K562 (cell line): ENCODE measurements around the gene NFATC2. TPM values are rescaled to one million over a fixed set of nuclear protein-coding genes. Genes with fewer than 3 reads are reported as not detected.
A peak's percentile ranks its signal among the peaks of the same experiment; 100 is the strongest.

ENCODE experiments used
- ATAC-seq: fragments of 200-7000 bp; cut with Tn5 transposase; 3 replicates; pipeline ENCODE4 v1.9.1; 2020; ENCODE audit warnings: moderate library complexity
- BruUV-seq: library from RNA; stranded (reverse); fragments of 400-500 nt; replicated peaks from 2 replicates; lab custom pipeline; 2021; lab: Mats Ljungman, UMichigan
- CTCF ChIA-PET: fragments of 300-600 bp; formaldehyde crosslinking; extraction: SDS; loops from one replicate; lab custom pipeline; 2021; ENCODE audit warnings: low intra/inter-chr PET ratio; lab: Yijun Ruan, JAX
- POLR2A ChIA-PET: fragments of 300-600, 350-650 bp; sonication (Branson Sonifier 250); formaldehyde crosslinking; extraction: SDS; loops from one replicate; lab custom pipeline; 2021; ENCODE audit warnings: antibody characterized with exemption, inconsistent platforms; lab: Yijun Ruan, JAX
- DNase-seq, 4 experiments: peaks; one replicate each; pipeline versions ENCODE4 v3.0.0 to v3.0.0-alpha.2; 2011 to 2018; ENCODE audit warnings: low spot score in 3 of 4, mixed read lengths in 3 of 4; ENCODE audit errors: extremely low read depth in 1 of 4
- FAIRE-seq: peaks from 2 replicates; lab custom pipeline; 2011; peaks lifted over from hg19 to GRCh38; lab: Jason Lieb, UNC
- H2AFZ ChIP-seq: 2 replicates; pipeline ENCODE4 v1.6.0; 2011; ENCODE audit warnings: low read depth, low read length, control low read depth, inconsistent platforms
- H3K27ac ChIP-seq: fragments of 200-600 bp; 3 replicates; pipeline ENCODE4 v1.8.0; 2011; ENCODE audit warnings: low read depth, mild to moderate bottlenecking, control low read depth, inconsistent platforms, low read length, moderate library complexity, mixed read lengths; ENCODE audit errors: extremely low read depth
- H3K27me3 ChIP-seq, 2 experiments: fragments of 300-600 bp in 1 of 2; 2 replicates in 1 of 2; 3 replicates in 1 of 2; pipeline versions ENCODE4 v1.6.0 to v1.8.0; 2011; ENCODE audit warnings: inconsistent platforms in 2 of 2, low read length in 2 of 2, mild to moderate bottlenecking in 1 of 2, mixed read lengths in 1 of 2, moderate library complexity in 1 of 2; ENCODE audit not compliant: control insufficient read depth in 2 of 2, insufficient read depth in 2 of 2
- H3K36me3 ChIP-seq: fragments of 300-600 bp; 3 replicates; pipeline ENCODE4 v1.8.0; 2011; ENCODE audit warnings: mild to moderate bottlenecking, low read length, inconsistent platforms; ENCODE audit not compliant: control insufficient read depth, insufficient read depth
- H3K4me1 ChIP-seq, 2 experiments: fragments of 200-600 bp in 1 of 2; replicated peaks in 1 of 2; 2 replicates in 1 of 2; 3 replicates in 1 of 2; pipeline versions ENCODE4 v1.5.1 to v1.8.0; 2011; ENCODE audit warnings: inconsistent platforms in 2 of 2, low read length in 2 of 2, mild to moderate bottlenecking in 1 of 2, mixed read lengths in 1 of 2, moderate library complexity in 1 of 2; ENCODE audit not compliant: control insufficient read depth in 2 of 2, insufficient read depth in 2 of 2
- H3K4me2 ChIP-seq: 2 replicates; pipeline ENCODE4 v1.6.1; 2011; ENCODE audit warnings: low read length, control low read depth, inconsistent platforms, mixed read lengths; ENCODE audit not compliant: insufficient read depth
- H3K4me3 ChIP-seq: fragments of 200-600 bp; sonication (generic), shearing (Covaris generic); 2 replicates; pipeline ENCODE4 v1.5.1; 2016; ENCODE audit warnings: control low read depth, inconsistent platforms
- H3K79me2 ChIP-seq: fragments of 200-600 bp; 3 replicates; pipeline ENCODE4 v1.8.0; 2011; ENCODE audit warnings: low read length, inconsistent platforms; ENCODE audit not compliant: control insufficient read depth, insufficient read depth
- H3K9ac ChIP-seq, 2 experiments: 2 replicates each; pipeline versions ENCODE4 v1.6.0 to v1.6.1; 2011; ENCODE audit warnings: low read depth in 2 of 2, low read length in 2 of 2, control low read depth in 1 of 2, inconsistent platforms in 1 of 2, mild to moderate bottlenecking in 1 of 2, mixed read lengths in 1 of 2; ENCODE audit not compliant: insufficient read depth in 1 of 2
- H3K9me1 ChIP-seq: one replicate; pipeline ENCODE4 v1.6.0; 2011; ENCODE audit warnings: inconsistent platforms, mild to moderate bottlenecking, low read length, moderate library complexity; ENCODE audit not compliant: control insufficient read depth, insufficient read depth
- H3K9me3 ChIP-seq: replicated peaks from 2 replicates; pipeline ENCODE4 v1.5.1; 2011; ENCODE audit warnings: low read depth, low read length, inconsistent platforms; ENCODE audit not compliant: control insufficient read depth, insufficient read depth
- H4K20me1 ChIP-seq: replicated peaks from 2 replicates; pipeline ENCODE4 v1.6.1; 2011; ENCODE audit warnings: low read length, inconsistent platforms, mixed read lengths; ENCODE audit not compliant: control insufficient read depth, insufficient read depth
- ETS2 ChIP-seq: IDR thresholded peaks from 2 replicates; pipeline ENCODE4 v1.6.1; 2016; ENCODE audit warnings: borderline replicate concordance, missing genetic modification characterization, mild to moderate bottlenecking, moderate library complexity, missing compliant biosample characterization; ENCODE audit not compliant: poor library complexity, severe bottlenecking
- FOXK2 ChIP-seq, 2 experiments: fragments of 450-650 bp; IDR thresholded peaks in 1 of 2; conservative IDR thresholded peaks in 1 of 2; 2 replicates each; pipeline ENCODE4 v1.6.1; 2016; ENCODE audit warnings: low read depth in 2 of 2, mild to moderate bottlenecking in 1 of 2
- HNRNPH1 ChIP-seq: fragments of 200-400 bp; formaldehyde crosslinking; optimal IDR thresholded peaks from 2 replicates; pipeline ENCODE3; 2017; ENCODE audit warnings: low read depth, mild to moderate bottlenecking, low read length, moderate library complexity
- KLF13 ChIP-seq: fragments of 450-650 bp; IDR thresholded peaks from 2 replicates; pipeline ENCODE4 v1.6.1; 2016; ENCODE audit warnings: missing genetic modification characterization, low read depth, mild to moderate bottlenecking, missing compliant biosample characterization, moderate library complexity, borderline replicate concordance
- PYGO2 ChIP-seq: fragments of 450-650 bp; IDR thresholded peaks from 2 replicates; pipeline ENCODE4 v1.6.1; 2016; ENCODE audit warnings: mild to moderate bottlenecking, missing genetic modification characterization, moderate library complexity, missing compliant biosample characterization
- SIX5 ChIP-seq, 2 experiments: IDR thresholded peaks; 2 replicates each; pipeline ENCODE4 v1.6.1; 2011; ENCODE audit warnings: low read length in 2 of 2, borderline replicate concordance in 1 of 2, low read depth in 1 of 2, mild to moderate bottlenecking in 1 of 2, moderate library complexity in 1 of 2; ENCODE audit not compliant: insufficient read depth in 1 of 2
- ZBTB33 ChIP-seq: sonication (generic); formaldehyde crosslinking; IDR thresholded peaks from 2 replicates; pipeline ENCODE4 v1.8.1; 2023; ENCODE audit warnings: mild to moderate bottlenecking, missing genetic modification reagents
- ZNF280B ChIP-seq: fragments of 250-450 bp; sonication (Bioruptor Pico); IDR thresholded peaks from 2 replicates; pipeline ENCODE4 v1.5.1; 2021; ENCODE audit warnings: mild to moderate bottlenecking
- WGBS: fragments of 100-300 bp; shearing (Covaris generic); methylation state at CpG from one replicate; pipeline ENCODE4 v1.1.6; 2016; ENCODE audit warnings: low coverage, mixed read lengths; ENCODE audit not compliant: insufficient coverage; ENCODE audit errors: missing lambda C conversion rate; 5-methylcytosine and 5-hydroxymethylcytosine counted together
- in situ Hi-C: fragments of 300-500 bp; cut with MboI; formaldehyde crosslinking; loops from 4 replicates; pipeline ENCODE4 v1.15.0; 2018; ENCODE audit warnings: inconsistent platforms, mixed read lengths
- intact Hi-C: fragments of 100-400 bp; cut with micrococcal nuclease; formaldehyde crosslinking; loops from 2 replicates; pipeline ENCODE4 v1.14.2; 2022
- polyA plus RNA-seq, 8 experiments: library from polyadenylated mRNA; depleted of rRNA in 4 of 8; stranded (reverse) in 5 of 8; unstranded in 3 of 8; fragments of >200 nt; fragmentation: Nextera tagmentation in 2 of 8; fragmentation: Illumina TruSeq in 1 of 8; extraction: Ambion mirVana in 2 of 8; extraction: Trizol in 1 of 8; gene quantifications; 2 replicates each; pipeline versions ENCODE4 v1.2.1 to v1.2.3, GENCODE V29; 2011 to 2014; ENCODE audit warnings: inconsistent platforms in 1 of 8, missing spikeins in 1 of 8
- total RNA-seq, 7 experiments: library from RNA; depleted of rRNA in 6 of 7; stranded (reverse); fragments of >200 nt in 6 of 7; fragmentation: Illumina TruSeq in 2 of 7; extraction: Trizol in 2 of 7; gene quantifications; 2 replicates each; pipeline versions ENCODE4 v1.2.1 to v1.2.3, GENCODE V29; 2011 to 2021; ENCODE audit warnings: low replicate concordance in 1 of 7

The NFATC2 gene
- total and polyA plus RNA-seq, 9 of the 15 experiments (the other 6 are each of a cell fraction or from before 2014, with no cell fraction given), result 1.9 to 11.2 (median 3.0) TPM

GRCh38 chr20:51588762-51589161 lies 46.2 kb upstream of the NFATC2 start:
- TF ChIP-seq FOXK2 (conservative IDR thresholded peaks at IDR 0.05 in 1 of 2, IDR thresholded peaks at IDR 0.05 in 1 of 2; ENCODE audit: low read depth in 2 of 2), result no peak
- TF ChIP-seq ETS2 (tag), result no peak
- TF ChIP-seq ZNF280B (CRISPR knock-in tag), result no peak
- TF ChIP-seq HNRNPH1, result no peak
- TF ChIP-seq PYGO2 (tag), result no peak
- TF ChIP-seq ZBTB33 (CRISPR knock-in tag), result no peak
- TF ChIP-seq SIX5 (IDR thresholded peaks at IDR 0.05; ENCODE audit: borderline replicate concordance in 1 of 2, insufficient read depth in 1 of 2, low read depth in 1 of 2, low read length in 2 of 2), result no peak
- no peak for TF ChIP-seq KLF13 (tag)
- WGBS, result 23% methylated on average over 3 of the region's 3 CpGs
- H3K27ac ChIP-seq, result no peak overlapping the region
- H2AFZ ChIP-seq, result no peak overlapping the region
- DNase-seq (no peak), FAIRE-seq (no peak), ATAC-seq (no peak)
- H3K9me3 ChIP-seq, result no peaks in the 10 kb centered on the region; the same call in 1 of the 2 replicates
- no peaks in the 10 kb centered on the region for H3K27me3 ChIP-seq
- H3K36me3 ChIP-seq, result no peaks in the 10 kb centered on the region
- no TSS peak for BruUV-seq
- CTCF ChIA-PET, result no interaction called here
- H3K79me2 ChIP-seq, result no peaks in the 10 kb centered on the region
- in situ Hi-C loops (no loop called here), intact Hi-C loops (no loop called here)
- no peaks in the 10 kb centered on the region for H3K9me1 ChIP-seq
- H3K4me3 ChIP-seq, result no peak overlapping the region
- H3K4me2 ChIP-seq, result no peak overlapping the region
- POLR2A ChIA-PET, result no interaction called here
- H4K20me1 ChIP-seq, result no peaks in the 10 kb centered on the region
- H3K4me1 ChIP-seq, result no peaks in the 10 kb centered on the region
- H3K9ac ChIP-seq, result peak overlapping the region in 1 of 2 experiments; percentile 27; a peak in 1 of 4 replicates
